K562 (cell line): ENCODE results near the gene POC1B. TPM values are rescaled to one million over a fixed set of nuclear protein-coding genes. Genes with fewer than 3 reads are reported as not detected.

Experiments
- ASH1L ChIP-seq: fragments of 450-650 bp; IDR thresholded peaks from 2 replicates; pipeline ENCODE4 v1.6.1; 2018; ENCODE audit warnings: borderline replicate concordance, mild to moderate bottlenecking, low read depth; ENCODE audit not compliant: partially characterized antibody
- BRD9 ChIP-seq: fragments of 450-650 bp; IDR thresholded peaks from 2 replicates; pipeline ENCODE4 v1.6.1; 2018; ENCODE audit warnings: low read depth; ENCODE audit not compliant: partially characterized antibody
- CBX8 ChIP-seq: fragments of 200-600 bp; sonication (generic); IDR thresholded peaks from 2 replicates; pipeline ENCODE4 v1.6.1; 2012; ENCODE audit warnings: borderline replicate concordance, mixed run types, low read depth, mild to moderate bottlenecking, moderate library complexity, mixed read lengths, low read length, control low read depth, inconsistent platforms; ENCODE audit not compliant: poor library complexity, severe bottlenecking; ENCODE audit errors: extremely low read depth
- COPS2 ChIP-seq: fragments of 450-650 bp; conservative IDR thresholded peaks from 2 replicates; pipeline ENCODE4 v1.6.1; 2016; ENCODE audit warnings: mild to moderate bottlenecking, moderate library complexity
- DLX4 ChIP-seq: fragments of 250-450 bp; sonication (Bioruptor Pico); IDR thresholded peaks from 2 replicates; pipeline ENCODE4 v1.6.1; 2021; ENCODE audit warnings: mild to moderate bottlenecking
- ELF2 ChIP-seq: fragments of 250-450 bp; sonication (Bioruptor Pico); IDR thresholded peaks from 2 replicates; pipeline ENCODE4 v1.5.0; 2021; ENCODE audit warnings: mild to moderate bottlenecking
- ETS2 ChIP-seq: IDR thresholded peaks from 2 replicates; pipeline ENCODE4 v1.6.1; 2016; ENCODE audit warnings: borderline replicate concordance, missing genetic modification characterization, mild to moderate bottlenecking, moderate library complexity, missing compliant biosample characterization; ENCODE audit not compliant: poor library complexity, severe bottlenecking
- GATA2 ChIP-seq: sonication (generic); formaldehyde crosslinking; IDR thresholded peaks from 2 replicates; pipeline ENCODE4 v1.4.0; 2020; ENCODE audit warnings: mild to moderate bottlenecking, missing genetic modification reagents
- GTF2F1 ChIP-seq: IDR thresholded peaks from 2 replicates; pipeline ENCODE4 v1.6.1; 2011; ENCODE audit warnings: low read depth, low read length, improper control_type of control experiment
- HMG20B ChIP-seq: fragments of 250-450 bp; sonication (Bioruptor Pico); IDR thresholded peaks from 2 replicates; pipeline ENCODE4 v1.5.0; 2021; ENCODE audit warnings: mild to moderate bottlenecking
- HMGN3 ChIP-seq: IDR thresholded peaks from 2 replicates; pipeline ENCODE4 v1.6.1; 2011; ENCODE audit warnings: borderline replicate concordance, low read depth, mild to moderate bottlenecking, mixed read lengths, low read length; ENCODE audit not compliant: insufficient read length; ENCODE audit errors: extremely low read depth
- HNRNPK ChIP-seq: fragments of 200-400 bp; formaldehyde crosslinking; IDR thresholded peaks from one replicate; pipeline ENCODE4 v1.6.1; 2018; ENCODE audit warnings: mild to moderate bottlenecking, low read depth, low read length; ENCODE audit not compliant: poor library complexity, severe bottlenecking
- NELFE ChIP-seq: IDR thresholded peaks from 2 replicates; pipeline ENCODE4 v1.6.1; 2011; ENCODE audit warnings: mild to moderate bottlenecking; ENCODE audit not compliant: insufficient read depth, insufficient read length
- PCBP1 ChIP-seq: fragments of 200-400 bp; formaldehyde crosslinking; IDR thresholded peaks from 2 replicates; pipeline ENCODE4 v1.6.1; 2018; ENCODE audit warnings: mild to moderate bottlenecking, low read depth, low read length; ENCODE audit not compliant: poor library complexity, severe bottlenecking
- PHTF2 ChIP-seq: fragments of 250-450 bp; sonication (Bioruptor Pico); IDR thresholded peaks from 2 replicates; pipeline ENCODE4 v1.5.0; 2021; ENCODE audit warnings: mild to moderate bottlenecking
- RBM34 ChIP-seq: fragments of 200-400 bp; formaldehyde crosslinking; IDR thresholded peaks from 2 replicates; pipeline ENCODE4 v1.6.1; 2018; ENCODE audit warnings: low read length, borderline replicate concordance; ENCODE audit not compliant: insufficient read depth
- RCOR1 ChIP-seq, 2 experiments: IDR thresholded peaks; 2 replicates each; pipeline ENCODE4 v1.6.1; 2012; ENCODE audit warnings: low read depth in 2 of 2, low read length in 2 of 2, borderline replicate concordance in 1 of 2, improper control_type of control experiment in 1 of 2
- STAT5B ChIP-seq: fragments of 250-450 bp; sonication (Bioruptor Pico); IDR thresholded peaks from 2 replicates; pipeline ENCODE4 v1.8.0; 2021; ENCODE audit warnings: mild to moderate bottlenecking, inconsistent platforms
- TGIF2 ChIP-seq: sonication (generic); formaldehyde crosslinking; IDR thresholded peaks from 2 replicates; pipeline ENCODE4 v1.8.1; 2022; ENCODE audit warnings: mild to moderate bottlenecking, missing genetic modification reagents, moderate library complexity
- ZBTB11 ChIP-seq, 3 experiments: fragments of 200-800 bp in 1 of 3; fragments of 250-450 bp in 1 of 3; fragments of 450-650 bp in 1 of 3; sonication (Bioruptor Pico) in 1 of 3; sonication (Bioruptor generic) in 1 of 3; formaldehyde crosslinking in 1 of 3; IDR thresholded peaks; 2 replicates each; pipeline versions ENCODE4 v1.6.1 to v1.8.0; 2016 to 2022; ENCODE audit warnings: mild to moderate bottlenecking in 2 of 3, missing genetic modification characterization in 2 of 3, missing compliant biosample characterization in 1 of 3, moderate library complexity in 1 of 3
- ZNF395 ChIP-seq: fragments of 200-800 bp; sonication (Bioruptor generic); IDR thresholded peaks from 2 replicates; pipeline ENCODE4 v1.6.1; 2017; ENCODE audit warnings: missing genetic modification characterization, missing compliant biosample characterization
- ZNF696 ChIP-seq: fragments of 250-450 bp; sonication (Bioruptor Pico); conservative IDR thresholded peaks from 2 replicates; pipeline ENCODE4 v1.4.0; 2020; ENCODE audit warnings: mild to moderate bottlenecking, moderate library complexity
- ZNF764 ChIP-seq: fragments of 250-450 bp; sonication (Bioruptor Pico); IDR thresholded peaks from 2 replicates; pipeline ENCODE4 v1.4.0; 2020; ENCODE audit warnings: low read depth, mild to moderate bottlenecking, moderate library complexity
- polyA plus RNA-seq, 8 experiments: library from polyadenylated mRNA; depleted of rRNA in 4 of 8; stranded (reverse) in 5 of 8; unstranded in 3 of 8; fragments of >200 nt; fragmentation: Nextera tagmentation in 2 of 8; fragmentation: Illumina TruSeq in 1 of 8; extraction: Ambion mirVana in 2 of 8; extraction: Trizol in 1 of 8; gene quantifications; 2 replicates each; pipeline versions ENCODE4 v1.2.1 to v1.2.3, GENCODE V29; 2011 to 2014; ENCODE audit warnings: inconsistent platforms in 1 of 8, missing spikeins in 1 of 8
- total RNA-seq, 7 experiments: library from RNA; depleted of rRNA in 6 of 7; stranded (reverse); fragments of >200 nt in 6 of 7; fragmentation: Illumina TruSeq in 2 of 7; extraction: Trizol in 2 of 7; gene quantifications; 2 replicates each; pipeline versions ENCODE4 v1.2.1 to v1.2.3, GENCODE V29; 2011 to 2021; ENCODE audit warnings: low replicate concordance in 1 of 7

The POC1B gene
- total and polyA plus RNA-seq, 9 of the 15 experiments (the other 6 are each of a cell fraction or from before 2014, with no cell fraction given), result 4.5 to 16.1 (median 10.4) TPM

GRCh38 chr12:89525305-89525823, 483 bp downstream of the POC1B start (continued):
- no peak for TF ChIP-seq ZNF395 (CRISPR knock-in tag)
- no peak for TF ChIP-seq RBM34
- no peak for TF ChIP-seq NELFE
- no peak for TF ChIP-seq PHTF2 (CRISPR knock-in tag)
- TF ChIP-seq ZNF764 (CRISPR knock-in tag), result no peak
- no peak for TF ChIP-seq ETS2 (tag)
- TF ChIP-seq CBX8, result no peak
- TF ChIP-seq HNRNPK, result no peak
- no peak for TF ChIP-seq DLX4 (CRISPR knock-in tag)
- TF ChIP-seq GATA2, result no peak
- TF ChIP-seq GTF2F1, result no peak
- TF ChIP-seq PCBP1, result no peak
- TF ChIP-seq TGIF2 (CRISPR knock-in tag), result 0 out of 2 replicates have a peak, but pooled peaks have one; percentile 22
- TF ChIP-seq HMGN3, result no peak
- TF ChIP-seq RCOR1 (IDR thresholded peaks at IDR 0.05; ENCODE audit: borderline replicate concordance in 1 of 2, low read depth in 2 of 2, low read length in 2 of 2), result no peak
- no peak for TF ChIP-seq ZNF696 (CRISPR knock-in tag)
- TF ChIP-seq COPS2, result no peak
- TF ChIP-seq STAT5B (CRISPR knock-in tag), result no peak
- TF ChIP-seq BRD9, result no peak
- no peak for TF ChIP-seq ZBTB11 (CRISPR knock-in tag; IDR thresholded peaks at IDR 0.05)
- TF ChIP-seq ELF2, result no peak
- TF ChIP-seq HMG20B (CRISPR knock-in tag), result no peak
- no peak for TF ChIP-seq ASH1L
